Endodermal cell (in vitro differentiated cells): Measurements from ENCODE around the gene LMX1A. TPM values are rescaled to one million over a fixed set of nuclear protein-coding genes. Genes with fewer than 3 reads are reported as not detected.

Experiments
- DNase-seq: peaks from one replicate; pipeline ENCODE4 v3.0.0-alpha.2; 2017
- H3K27ac ChIP-seq: 2 replicates; pipeline ENCODE4 v1.5.1; 2013; ENCODE audit warnings: mild to moderate bottlenecking, low read depth, low read length, moderate library complexity
- H3K27me3 ChIP-seq: 2 replicates; pipeline ENCODE4 v1.6.1; 2013; ENCODE audit warnings: mild to moderate bottlenecking, low read length, moderate library complexity; ENCODE audit not compliant: insufficient read depth, control insufficient read depth, poor library complexity, severe bottlenecking
- H3K36me3 ChIP-seq: 2 replicates; pipeline ENCODE4 v1.7.0; 2013; ENCODE audit warnings: mild to moderate bottlenecking, low read length, moderate library complexity; ENCODE audit not compliant: control insufficient read depth, insufficient read depth
- H3K4me1 ChIP-seq: one replicate; pipeline ENCODE4 v1.7.0; 2013; ENCODE audit warnings: low read length; ENCODE audit not compliant: control insufficient read depth, insufficient read depth
- H3K4me3 ChIP-seq: 2 replicates; pipeline ENCODE4 v1.5.1; 2013; ENCODE audit warnings: mild to moderate bottlenecking, low read length, moderate library complexity
- H3K9ac ChIP-seq: 2 replicates; pipeline ENCODE4 v1.6.1; 2013; ENCODE audit warnings: mild to moderate bottlenecking, low read length, moderate library complexity; ENCODE audit not compliant: poor library complexity, severe bottlenecking; ENCODE audit errors: extremely low read depth
- H3K9me3 ChIP-seq: 2 replicates; pipeline ENCODE4 v1.6.1; 2013; ENCODE audit warnings: mild to moderate bottlenecking, low read length, moderate library complexity; ENCODE audit not compliant: control insufficient read depth
- H3K27ac Mint-ChIP-seq: 2 replicates; pipeline ENCODE4 v1.8.0; 2020; ENCODE audit warnings: mixed read lengths
- H3K27me3 Mint-ChIP-seq: 2 replicates; pipeline ENCODE4 v1.8.0; 2021; ENCODE audit warnings: mild to moderate bottlenecking, mixed read lengths; ENCODE audit not compliant: insufficient read depth
- H3K36me3 Mint-ChIP-seq: 2 replicates; pipeline ENCODE4 v1.8.0; 2020; ENCODE audit warnings: low read depth, mixed read lengths
- H3K4me1 Mint-ChIP-seq: 2 replicates; pipeline ENCODE4 v1.8.0; 2020; ENCODE audit warnings: mixed read lengths
- H3K4me3 Mint-ChIP-seq: 2 replicates; pipeline ENCODE4 v1.8.0; 2020; ENCODE audit warnings: mild to moderate bottlenecking, moderate library complexity, mixed read lengths
- H3K9me3 Mint-ChIP-seq: 2 replicates; pipeline ENCODE4 v1.8.0; 2020; ENCODE audit warnings: mild to moderate bottlenecking, mixed read lengths
- CTCF ChIP-seq: fragments of 200-600 bp; sonication (generic); conservative IDR thresholded peaks from 2 replicates; pipeline ENCODE4 v1.5.0; 2021; ENCODE audit warnings: antibody characterized with exemption, mild to moderate bottlenecking
- whole genome bisulfite sequencing, 2 experiments: methylation state at CpG; one replicate each; pipeline versions ENCODE4 v1.1.5 to v1.1.7; 2013; ENCODE audit warnings: missing lambda C conversion rate in 2 of 2, mixed read lengths in 1 of 2; ENCODE audit not compliant: insufficient coverage in 1 of 2, insufficient read length in 1 of 2; 5-methylcytosine and 5-hydroxymethylcytosine counted together
- total RNA-seq, 2 donors: library from RNA; stranded (reverse); fragmentation: NEBNext Ultra II Directional in 1 of 2; extraction: Animal tissue kit (Norgen Biotek cat#: 25700) in 1 of 2; gene quantifications; 2 replicates in 1 of 2; 3 replicates in 1 of 2; pipeline ENCODE4 v1.2.1, GENCODE V29; 2021

Gene LMX1A
- total RNA-seq, 2 donors from 2014 or later = 0.13 to 1.6 TPM

GRCh38 chr1:165279882-165280281 lies 76.6 kb downstream of the LMX1A start:
- 28 to 50% methylated on average over 6 to 9 of the region's 9 CpGs for WGBS, 2 experiments
- Mint-ChIP-seq H3K4me3 (no peak overlapping the region), H3K9me3 (no peaks in the 10 kb centered on the region), H3K36me3 (no peaks in the 10 kb centered on the region), H3K27ac (no peak overlapping the region), H3K4me1 (peaks cover 25% of the 10 kb centered on the region), H3K27me3 (peaks cover 44% of the 10 kb centered on the region)
- Histone ChIP-seq H3K27ac (peak overlapping the region; percentile 62), H3K4me1 (peaks cover 8% of the 10 kb centered on the region), H3K27me3 (no peaks in the 10 kb centered on the region), H3K9ac (no peak overlapping the region), H3K9me3 (no peaks in the 10 kb centered on the region), H3K36me3 (no peaks in the 10 kb centered on the region), H3K4me3 (no peak overlapping the region)
- no peak for TF ChIP-seq CTCF
- DNase-seq = no peak

GRCh38 chr1:165276314-165276713 lies 80.2 kb downstream of the LMX1A start:
- no peaks in the 10 kb centered on the region for H3K9me3 Mint-ChIP-seq
- Histone ChIP-seq H3K9ac (no peak overlapping the region), H3K36me3 (no peaks in the 10 kb centered on the region), H3K27ac (no peak overlapping the region), H3K27me3 (no peaks in the 10 kb centered on the region), H3K9me3 (no peaks in the 10 kb centered on the region), H3K4me1 (peaks cover 8% of the 10 kb centered on the region), H3K4me3 (no peak overlapping the region)
- 83% methylated on average over 1 to 2 of the region's 2 CpGs for WGBS, 2 experiments
- peaks cover 54% of the 10 kb centered on the region for H3K27me3 Mint-ChIP-seq
- H3K4me1 Mint-ChIP-seq = peaks cover 24% of the 10 kb centered on the region
- no peak overlapping the region for H3K4me3 Mint-ChIP-seq
- no peak overlapping the region for H3K27ac Mint-ChIP-seq
- H3K36me3 Mint-ChIP-seq = no peaks in the 10 kb centered on the region
- no peak for DNase-seq
- no peak for TF ChIP-seq CTCF

DNA sequence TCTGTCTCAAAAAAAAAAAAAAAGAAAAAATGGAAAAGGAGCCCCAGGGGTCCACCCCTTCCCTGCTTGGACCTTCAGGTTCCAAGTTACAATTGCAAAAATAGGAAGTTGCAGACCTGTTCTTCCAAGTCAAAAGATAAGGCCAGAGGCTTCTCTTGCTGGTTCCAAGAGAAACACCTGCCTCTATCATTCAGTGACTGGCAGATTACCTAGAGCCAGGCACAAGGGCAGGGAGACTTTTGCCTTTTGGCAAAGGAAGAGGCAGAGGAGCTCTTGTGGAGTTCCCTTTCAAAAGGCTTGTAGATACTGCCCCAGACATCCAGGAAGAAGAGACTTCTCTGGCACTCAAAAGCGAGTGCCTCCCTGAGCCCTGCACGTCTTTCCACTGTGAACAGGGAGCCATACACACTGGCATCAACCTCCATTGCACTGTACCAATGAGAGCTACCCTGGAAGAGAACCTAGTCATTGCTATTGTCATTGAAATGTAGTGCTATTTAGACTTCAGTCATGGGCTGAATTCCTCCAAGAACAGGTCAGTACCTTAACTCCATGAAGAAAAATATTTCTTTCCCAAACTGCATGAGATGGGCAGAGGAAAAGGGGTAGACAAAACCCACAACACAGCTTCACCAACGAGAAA lies 91.2 kb downstream of the LMX1A start:
- no peak for TF ChIP-seq CTCF
- peaks cover 12% of the 10 kb centered on the region for H3K9me3 Mint-ChIP-seq
- no peak overlapping the region for H3K4me3 ChIP-seq
- no peaks in the 10 kb centered on the region for H3K4me1 Mint-ChIP-seq
- H3K9ac ChIP-seq = no peak overlapping the region
- no peak overlapping the region for H3K27ac ChIP-seq
- peaks cover 37% of the 10 kb centered on the region for H3K27me3 Mint-ChIP-seq
- WGBS, 2 experiments = 78% methylated on average over 3 of the region's 3 CpGs; no CpG with 5 or more reads in 1 of the 2 experiments
- H3K36me3 Mint-ChIP-seq = no peaks in the 10 kb centered on the region
- no peak overlapping the region for H3K27ac Mint-ChIP-seq
- no peak for DNase-seq
- peaks cover 7% of the 10 kb centered on the region for H3K9me3 ChIP-seq
- H3K4me1 ChIP-seq = no peaks in the 10 kb centered on the region
- no peaks in the 10 kb centered on the region for H3K27me3 ChIP-seq
- H3K4me3 Mint-ChIP-seq = no peak overlapping the region
- H3K36me3 ChIP-seq = no peaks in the 10 kb centered on the region
